T47D (cell line): ENCODE measurements around the gene FAM222A.

Experiments
- DNase-seq, 2 experiments: peaks; one replicate each; pipeline versions ENCODE4 v3.0.0 to v3.0.0-alpha.2; 2011 to 2012; ENCODE audit warnings: low read depth in 1 of 2, low spot score in 1 of 2
- JUND ChIP-seq: IDR thresholded peaks from 2 replicates; pipeline ENCODE4 v1.6.1; 2012; ENCODE audit warnings: low read depth
- in situ Hi-C: cut with HindIII; loops from 2 replicates; pipeline ENCODE4 v1.10.0; 2016; ENCODE audit warnings: low sequenced_read_pairs, low pct_unique_long_range_greater_than_20kb

Gene FAM222A

DNA sequence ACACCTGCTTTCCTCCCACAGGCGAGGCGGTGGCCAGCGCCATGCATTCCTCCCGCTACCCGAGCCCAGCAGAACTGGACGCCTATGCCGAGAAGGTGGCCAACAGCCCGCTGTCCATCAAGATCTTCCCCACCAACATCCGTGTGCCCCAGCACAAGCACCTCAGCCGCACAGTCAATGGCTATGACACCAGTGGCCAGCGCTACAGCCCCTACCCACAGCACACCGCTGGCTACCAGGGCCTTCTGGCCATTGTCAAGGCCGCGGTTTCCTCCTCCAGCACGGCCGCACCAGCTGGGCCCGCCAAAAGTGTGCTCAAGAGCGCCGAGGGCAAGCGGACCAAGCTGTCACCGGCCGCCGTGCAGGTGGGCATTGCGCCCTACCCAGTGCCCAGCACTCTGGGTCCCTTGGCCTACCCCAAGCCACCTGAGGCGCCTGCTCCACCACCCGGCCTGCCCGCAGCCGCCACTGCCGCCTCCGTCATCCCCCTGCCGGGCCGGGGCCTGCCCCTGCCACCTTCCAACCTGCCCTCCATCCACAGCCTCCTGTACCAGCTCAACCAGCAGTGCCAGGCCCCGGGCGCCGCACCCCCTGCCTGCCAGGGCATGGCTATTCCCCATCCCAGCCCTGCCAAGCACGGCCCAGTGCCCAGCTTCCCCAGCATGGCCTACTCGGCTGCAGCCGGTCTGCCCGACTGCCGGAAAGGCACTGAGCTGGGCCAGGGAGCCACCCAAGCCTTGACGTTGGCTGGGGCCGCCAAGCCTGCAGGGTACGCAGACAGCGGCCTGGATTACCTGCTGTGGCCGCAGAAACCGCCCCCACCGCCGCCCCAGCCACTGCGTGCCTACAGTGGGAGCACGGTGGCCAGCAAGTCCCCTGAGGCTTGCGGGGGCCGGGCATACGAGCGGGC lies 54.6 kb downstream of the FAM222A start:
- DNase-seq, result no peak
- in situ Hi-C loops, result no loop called here
- TF ChIP-seq JUND, result no peak

DNA sequence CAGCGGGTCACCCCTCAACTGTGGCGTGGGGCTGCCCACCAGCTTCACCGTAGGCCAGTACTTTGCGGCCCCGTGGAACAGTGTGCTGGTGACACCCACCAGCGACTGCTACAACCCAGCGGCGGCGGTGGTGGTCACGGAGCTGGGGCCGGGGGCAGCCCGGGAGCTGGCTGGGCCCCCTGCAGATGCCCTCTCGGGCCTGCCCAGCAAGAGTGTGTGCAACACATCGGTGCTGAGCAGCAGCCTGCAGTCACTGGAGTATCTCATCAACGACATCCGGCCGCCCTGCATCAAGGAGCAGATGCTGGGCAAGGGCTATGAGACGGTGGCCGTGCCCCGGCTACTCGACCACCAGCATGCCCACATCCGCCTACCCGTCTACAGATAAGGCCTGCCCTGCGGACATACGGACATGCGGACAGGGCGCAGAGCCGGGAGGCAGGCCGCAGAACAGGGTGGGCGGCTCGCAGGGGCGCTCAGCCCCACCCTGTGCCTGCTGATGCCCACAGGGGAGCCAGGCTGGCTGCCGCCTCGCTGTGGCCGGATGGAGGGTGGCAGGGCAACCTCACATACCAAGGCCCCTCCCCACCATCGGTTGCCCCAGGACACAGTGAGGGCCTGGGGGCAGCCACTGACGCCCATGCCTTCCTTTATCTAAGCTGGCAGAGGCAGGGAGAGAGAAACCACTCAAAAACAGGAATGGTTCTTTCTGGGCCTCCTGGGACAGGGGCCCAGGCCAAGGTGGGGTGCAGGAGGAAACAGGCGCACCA lies 55.5 kb downstream of the FAM222A start:
- TF ChIP-seq JUND, result no peak
- no peak for DNase-seq
- in situ Hi-C loops, result no loop called here

GRCh38 chr12:109770104-109770860 lies 56.7 kb downstream of the FAM222A start:
- TF ChIP-seq JUND, result no peak
- DNase-seq, result no peak
- in situ Hi-C loops, result no loop called here

DNA sequence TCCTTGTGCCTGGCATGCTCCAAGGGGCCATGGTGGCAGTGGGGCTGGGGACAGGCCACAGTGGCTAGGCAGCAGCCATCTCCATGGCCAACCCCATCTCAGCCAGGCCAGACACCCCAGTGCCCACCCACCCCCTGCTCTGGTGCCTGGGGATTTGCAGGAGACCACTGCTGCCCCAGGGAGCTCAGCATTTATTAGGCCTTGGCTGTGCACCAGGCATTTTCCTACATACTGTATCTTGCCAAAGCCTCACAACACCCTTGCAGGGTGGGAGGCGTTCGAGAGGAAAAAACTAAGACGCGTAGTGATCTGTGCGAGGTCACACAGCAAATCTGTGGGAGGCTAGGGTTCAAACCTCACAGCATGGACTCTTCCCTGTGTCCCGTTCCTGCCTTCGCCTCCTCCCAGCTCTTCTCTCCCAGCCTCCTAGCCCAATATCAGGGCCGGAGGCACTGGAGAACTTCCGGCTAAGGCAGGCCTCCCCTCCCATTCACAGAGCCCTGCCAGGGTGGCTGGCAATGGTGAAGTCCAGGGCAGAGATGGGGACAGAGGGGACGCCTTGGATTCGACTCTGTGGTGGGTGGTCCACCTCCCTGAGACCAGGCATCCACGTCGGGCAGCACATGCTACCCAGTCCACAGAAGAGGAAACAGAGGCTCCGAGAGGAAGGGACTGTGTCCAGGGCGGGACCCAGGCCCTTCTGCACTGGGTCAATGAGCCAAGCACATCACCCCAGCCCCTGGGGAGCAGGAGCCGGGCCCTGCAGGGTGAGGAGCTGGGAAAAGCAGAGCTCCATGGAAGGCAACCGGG lies 57.4 kb downstream of the FAM222A start:
- TF ChIP-seq JUND, result no peak
- DNase-seq, result no peak
- in situ Hi-C loops, result no loop called here

DNA sequence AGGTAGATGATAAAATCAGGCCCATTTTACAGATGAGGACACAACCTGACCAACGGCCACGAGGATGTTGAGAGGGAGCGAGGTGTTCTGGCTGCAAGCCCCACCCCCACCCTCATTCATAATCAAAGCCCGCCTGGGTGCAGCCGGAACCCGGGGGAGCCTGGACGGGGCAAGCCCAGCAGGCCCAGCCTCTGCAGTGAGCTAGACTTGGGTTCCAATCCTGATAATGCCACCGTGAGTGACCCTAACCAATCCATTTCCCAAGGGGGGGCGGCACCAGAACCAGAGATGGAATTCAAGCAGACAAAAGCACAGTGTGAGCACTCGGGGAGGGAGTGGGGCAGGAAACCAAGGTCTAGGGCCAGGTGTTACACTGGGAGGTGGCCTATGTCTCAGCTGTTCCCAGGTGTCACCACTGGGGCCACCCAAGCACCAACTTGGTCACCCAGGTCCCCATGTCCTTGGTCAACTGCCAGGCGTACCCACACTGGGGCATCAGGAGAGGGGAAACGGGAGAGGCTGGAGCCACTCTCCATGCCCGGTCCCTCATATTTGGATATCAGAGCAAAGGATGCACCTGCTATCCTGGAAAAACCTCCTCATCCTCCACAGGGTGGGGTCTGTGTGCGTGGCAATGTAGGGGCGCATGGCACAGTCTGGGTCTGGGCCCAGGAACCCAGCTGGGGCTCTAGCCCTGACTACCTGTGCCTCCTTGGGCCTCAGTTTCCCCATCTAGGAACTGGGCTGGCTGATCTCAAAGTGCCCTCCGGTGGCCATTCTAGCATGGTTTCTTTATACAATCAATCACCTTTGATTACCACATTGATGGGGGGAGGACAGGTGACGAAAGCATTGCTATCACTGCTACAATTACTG lies 58.4 kb downstream of the FAM222A start:
- no peak for TF ChIP-seq JUND
- DNase-seq, result no peak
- in situ Hi-C loops, result no loop called here

DNA sequence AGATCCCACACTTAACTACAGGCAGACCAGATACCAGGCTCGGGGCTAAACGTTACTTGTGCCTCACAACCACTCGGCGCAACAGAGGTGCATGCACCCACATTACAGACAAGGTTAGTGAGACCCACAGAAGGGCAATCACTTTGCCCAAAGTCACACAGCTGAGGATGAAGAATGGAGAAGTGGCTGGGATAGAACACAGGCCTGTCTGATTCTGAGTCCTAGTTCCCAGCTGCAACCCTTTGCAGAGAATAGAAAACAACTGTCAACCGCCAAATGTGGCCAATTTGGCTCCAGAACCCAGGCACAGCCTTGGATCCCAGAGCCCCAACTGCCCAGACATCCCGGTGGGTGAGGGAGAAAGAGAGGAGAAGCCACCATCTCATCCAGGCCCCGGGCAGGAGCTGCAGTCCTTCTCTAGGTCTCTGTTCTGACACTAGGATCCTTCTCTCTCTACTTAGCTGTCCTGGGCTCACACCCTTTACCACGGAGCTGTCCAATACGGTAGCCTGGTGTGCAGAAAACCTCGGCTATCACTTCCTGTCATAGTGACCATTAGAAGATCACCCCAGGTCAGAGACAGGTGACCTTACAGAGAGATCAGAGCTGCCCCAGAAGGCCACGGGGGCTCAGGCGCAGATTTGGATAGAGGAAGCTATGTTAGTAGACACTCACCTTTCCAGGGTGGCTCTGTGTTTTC lies 59.1 kb downstream of the FAM222A start:
- no peak for TF ChIP-seq JUND
- DNase-seq, result peak in 1 of 2 experiments; percentile 26
- in situ Hi-C loops, result no loop called here

GRCh38 chr12:109773384-109774011 lies 59.9 kb downstream of the FAM222A start:
- no peak for TF ChIP-seq JUND
- DNase-seq, result peak; percentile 60 to 65
- in situ Hi-C loops, result no loop called here

DNA sequence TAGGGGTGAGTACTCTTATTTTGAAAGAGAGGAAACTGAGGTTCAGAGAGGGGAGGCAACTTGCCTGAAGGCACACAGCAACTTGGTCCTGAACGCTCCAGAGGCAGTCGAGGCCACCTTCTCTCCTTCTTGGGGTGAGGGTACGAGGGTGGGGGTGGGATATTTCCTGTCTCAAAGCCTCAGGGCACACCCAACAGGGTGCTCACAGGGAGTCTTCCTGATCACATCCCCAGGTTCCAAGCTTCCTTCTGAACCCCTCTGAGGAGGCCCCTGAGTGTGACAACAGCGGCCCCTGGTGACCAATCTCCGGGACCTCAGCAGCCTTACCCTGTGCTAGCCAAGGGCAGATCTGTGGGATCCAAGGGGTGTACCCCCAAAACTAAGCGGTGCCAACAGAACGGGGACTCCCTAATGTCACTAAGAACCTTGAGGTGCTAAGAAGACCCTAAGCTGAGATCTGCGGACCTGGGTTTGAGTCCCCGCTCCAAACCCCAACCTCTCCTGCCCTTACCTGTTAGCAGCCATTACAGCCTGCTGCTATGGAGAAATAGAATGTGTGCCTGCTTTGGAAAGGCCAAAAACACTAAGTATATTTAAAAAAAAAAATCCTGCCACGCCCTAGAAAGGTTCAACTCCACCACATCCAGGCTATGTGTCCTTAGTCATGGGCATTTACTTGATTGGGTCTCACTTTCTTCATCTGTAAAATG lies 61.7 kb downstream of the FAM222A start:
- TF ChIP-seq JUND, result no peak
- in situ Hi-C loops, result no loop called here
- DNase-seq, result peak; percentile 81 to 87

DNA sequence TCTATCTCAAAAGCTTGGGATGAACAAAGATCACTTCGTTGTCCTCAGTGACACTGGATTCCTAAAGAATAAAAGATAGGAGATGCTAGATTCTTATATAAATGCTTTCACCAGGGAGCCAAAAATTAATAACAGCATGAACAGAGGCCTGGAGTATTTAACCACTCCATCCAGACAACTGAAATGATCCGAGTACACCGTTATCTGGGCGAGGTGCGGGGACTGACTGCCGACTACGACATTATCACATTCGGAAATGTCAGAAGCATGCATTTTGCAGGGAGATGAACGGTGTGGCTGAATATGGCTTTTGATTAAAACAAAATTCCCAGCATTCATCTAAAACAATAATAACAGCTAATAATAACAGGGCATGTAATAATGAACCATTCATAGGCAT lies 63.0 kb downstream of the FAM222A start:
- in situ Hi-C loops, result no loop called here
- no peak for TF ChIP-seq JUND
- DNase-seq, result no peak

DNA sequence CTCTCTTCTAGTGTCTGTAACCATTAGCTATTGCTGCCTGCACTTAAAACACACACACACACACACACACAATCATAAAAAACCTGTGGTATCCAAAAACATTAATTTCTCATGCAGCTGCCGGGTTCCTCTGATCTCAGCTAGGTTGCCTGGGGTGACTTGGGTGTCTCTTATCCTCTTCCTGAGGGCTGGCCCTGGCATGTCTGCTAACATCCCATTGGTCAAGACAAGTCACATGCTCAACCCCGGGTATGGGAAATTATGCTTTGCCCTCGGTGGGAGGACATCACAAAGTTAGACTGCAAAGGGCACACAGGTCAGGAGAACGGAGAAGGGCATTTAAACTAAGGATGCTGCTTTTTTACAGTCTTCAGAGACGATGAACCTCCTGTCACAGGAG lies 63.9 kb downstream of the FAM222A start:
- in situ Hi-C loops, result no loop called here
- no peak for TF ChIP-seq JUND
- DNase-seq, result peak in 1 of 2 experiments; percentile 46
